GM23338 (cell line): Measurements from ENCODE around the gene CLDN8. TPM values are rescaled to one million over a fixed set of nuclear protein-coding genes. Genes with fewer than 3 reads are reported as not detected.

Source experiments
- ATAC-seq: fragments of 200-7000 bp; cut with Tn5 transposase; 3 replicates; pipeline ENCODE4 v1.9.1; 2020
- DNase-seq: peaks from one replicate; pipeline ENCODE4 v3.0.0-alpha.2; 2015; ENCODE audit warnings: low spot score
- H2AFZ ChIP-seq: fragments of 200-600 bp; sonication (generic); 2 replicates; pipeline ENCODE4 v1.8.0; 2016; ENCODE audit warnings: antibody characterized with exemption, mild to moderate bottlenecking, moderate library complexity
- H3F3A ChIP-seq: fragments of 200-600 bp; sonication (generic); replicated peaks from 2 replicates; pipeline ENCODE4 v1.8.0; 2017; ENCODE audit warnings: antibody characterized with exemption, mixed run types, low read depth
- H3K27ac ChIP-seq: fragments of 200-600 bp; sonication (generic); 2 replicates; pipeline ENCODE4 v1.6.1; 2016; ENCODE audit warnings: low read depth
- H3K27me3 ChIP-seq: fragments of 200-600 bp; sonication (generic); 2 replicates; pipeline ENCODE4 v1.8.0; 2016; ENCODE audit warnings: mild to moderate bottlenecking, mixed run types, moderate library complexity; ENCODE audit not compliant: insufficient read depth
- H3K36me3 ChIP-seq: fragments of 200-600 bp; sonication (generic); 2 replicates; pipeline ENCODE4 v1.8.0; 2016; ENCODE audit warnings: mild to moderate bottlenecking; ENCODE audit not compliant: insufficient read depth
- H3K4me1 ChIP-seq: fragments of 200-600 bp; sonication (generic); 2 replicates; pipeline ENCODE4 v1.8.0; 2016; ENCODE audit warnings: mild to moderate bottlenecking, moderate library complexity; ENCODE audit not compliant: insufficient read depth
- H3K4me2 ChIP-seq: fragments of 200-600 bp; sonication (generic); 2 replicates; pipeline ENCODE4 v1.7.1; 2017; ENCODE audit warnings: mixed run types
- H3K4me3 ChIP-seq: fragments of 200-600 bp; sonication (generic); 2 replicates; pipeline ENCODE4 v1.6.1; 2016; ENCODE audit warnings: mixed run types
- H3K79me2 ChIP-seq: fragments of 200-600 bp; sonication (generic); replicated peaks from 2 replicates; pipeline ENCODE4 v1.8.0; 2017; ENCODE audit warnings: mild to moderate bottlenecking; ENCODE audit not compliant: insufficient read depth
- H3K9me2 ChIP-seq: fragments of 200-600 bp; sonication (generic); 2 replicates; pipeline ENCODE4 v1.8.0; 2017; ENCODE audit not compliant: insufficient read depth
- H4K20me1 ChIP-seq: fragments of 200-600 bp; sonication (generic); replicated peaks from 2 replicates; pipeline ENCODE4 v1.8.0; 2017; ENCODE audit warnings: mild to moderate bottlenecking; ENCODE audit not compliant: insufficient read depth
- H3K27ac Mint-ChIP-seq: 2 replicates; pipeline ENCODE4 v1.8.0; 2020; ENCODE audit warnings: inconsistent platforms, mild to moderate bottlenecking, moderate library complexity, mixed read lengths
- H3K27me3 Mint-ChIP-seq: 3 replicates; pipeline ENCODE4 v1.8.0; 2022; ENCODE audit warnings: low read depth, mild to moderate bottlenecking, moderate library complexity, mixed read lengths, inconsistent platforms; ENCODE audit not compliant: insufficient read depth, poor library complexity
- H3K36me3 Mint-ChIP-seq: 3 replicates; pipeline ENCODE4 v1.8.0; 2021; ENCODE audit warnings: low read depth, mild to moderate bottlenecking, inconsistent platforms, moderate library complexity, mixed read lengths
- H3K4me1 Mint-ChIP-seq: 3 replicates; pipeline ENCODE4 v1.8.0; 2020; ENCODE audit warnings: mild to moderate bottlenecking, inconsistent platforms, mixed read lengths
- H3K4me3 Mint-ChIP-seq: 3 replicates; pipeline ENCODE4 v1.8.0; 2021; ENCODE audit warnings: moderate library complexity, mild to moderate bottlenecking, inconsistent platforms, mixed read lengths
- H3K9me3 Mint-ChIP-seq: 3 replicates; pipeline ENCODE4 v1.8.0; 2020; ENCODE audit warnings: moderate library complexity, mild to moderate bottlenecking, inconsistent platforms, mixed read lengths
- CREB1 ChIP-seq: fragments of 250-450 bp; sonication (Bioruptor Pico); IDR thresholded peaks from 2 replicates; pipeline ENCODE4 v1.5.0; 2020; ENCODE audit warnings: low read depth, mild to moderate bottlenecking, moderate library complexity
- ETS1 ChIP-seq: IDR thresholded peaks from 2 replicates; pipeline ENCODE4 v1.6.1; 2016; ENCODE audit warnings: antibody characterized with exemption
- EZH2 ChIP-seq: fragments of 200-600 bp; sonication (generic); IDR thresholded peaks from one replicate; pipeline ENCODE4 v1.8.0; 2017; ENCODE audit warnings: antibody characterized with exemption, mild to moderate bottlenecking, low read depth; ENCODE audit not compliant: unreplicated experiment
- EZH2phosphoT487 ChIP-seq: fragments of 200-600 bp; sonication (generic); IDR thresholded peaks from one replicate; pipeline ENCODE4 v1.8.1; 2018; ENCODE audit warnings: antibody characterized with exemption; ENCODE audit not compliant: unreplicated experiment
- JUNB ChIP-seq: IDR thresholded peaks from one replicate; pipeline ENCODE4 v1.6.1; 2016; ENCODE audit warnings: antibody characterized with exemption; ENCODE audit not compliant: unreplicated experiment
- POLR2AphosphoS5 ChIP-seq: IDR thresholded peaks from 2 replicates; pipeline ENCODE4 v1.6.1; 2016; ENCODE audit warnings: antibody characterized with exemption, low read depth
- STAT1 ChIP-seq: IDR thresholded peaks from one replicate; pipeline ENCODE4 v1.6.1; 2016; ENCODE audit warnings: antibody characterized with exemption; ENCODE audit not compliant: unreplicated experiment
- ZNF114 ChIP-seq: fragments of 250-450 bp; sonication (Bioruptor Pico); IDR thresholded peaks from 2 replicates; pipeline ENCODE4 v1.5.0; 2020; ENCODE audit warnings: mild to moderate bottlenecking, moderate library complexity
- ZNF331 ChIP-seq: fragments of 250-450 bp; sonication (Bioruptor Pico); IDR thresholded peaks from 2 replicates; pipeline ENCODE4 v1.5.0; 2020; ENCODE audit warnings: low read depth, mild to moderate bottlenecking, moderate library complexity
- polyA plus RNA-seq: library from polyadenylated mRNA; unstranded; fragments of >200 nt; fragmentation: Nextera tagmentation; extraction: Ambion mirVana; gene quantifications from 2 replicates; pipeline ENCODE4 v1.2.1, GENCODE V29; 2016
- total RNA-seq: library from RNA; depleted of rRNA; stranded (reverse); fragments of >200 nt; shearing (Covaris generic); gene quantifications from 2 replicates; pipeline ENCODE4 v1.2.3, GENCODE V29; 2014
- TF ChIP-seq, protein P1 (sequence below), 2 experiments: fragments of 200-600 bp in 1 of 2; sonication (generic) in 1 of 2; conservative IDR thresholded peaks; 2 replicates each; pipeline versions ENCODE4 v1.5.1 to v1.6.1; 2016 to 2017; ENCODE audit warnings: antibody characterized with exemption in 2 of 2, low read depth in 2 of 2, mild to moderate bottlenecking in 2 of 2, moderate library complexity in 1 of 2
- TF ChIP-seq, protein P2 (sequence below): fragments of 250-450 bp; sonication (Bioruptor Pico); IDR thresholded peaks from 2 replicates; pipeline ENCODE4 v1.5.0; 2020; ENCODE audit warnings: mild to moderate bottlenecking, moderate library complexity

The CLDN8 gene
- total and polyA plus RNA-seq, 2 experiments from 2014 or later: not detected

DNA sequence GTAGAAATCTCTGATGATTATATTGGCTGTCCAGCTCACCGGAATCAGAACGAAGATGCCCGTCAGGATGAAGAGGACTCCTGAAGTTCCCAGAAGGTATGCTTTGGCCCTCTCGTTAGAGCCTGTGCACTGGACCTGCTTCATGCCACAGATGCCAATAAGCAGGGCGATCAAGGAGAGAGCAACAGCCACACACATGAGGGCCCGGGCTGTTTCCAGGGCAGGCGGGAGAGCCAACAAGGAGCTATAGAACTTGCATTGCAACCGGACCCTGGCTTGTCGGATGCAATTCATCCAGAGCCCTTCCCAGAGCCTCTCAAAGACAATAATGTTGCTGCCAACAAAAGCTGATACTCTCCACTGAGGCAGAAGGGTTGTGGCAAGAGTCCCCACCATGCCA, 49.7 kb downstream of the CLDN8 start:
- Histone ChIP-seq H2AFZ (no peak overlapping the region), H3K9me2 (peaks cover 23% of the 10 kb centered on the region), H3K4me3 (no peak overlapping the region), H3K4me2 (no peak overlapping the region), H3K27ac (no peak overlapping the region), H3K27me3 (no peaks in the 10 kb centered on the region), H3K4me1 (no peaks in the 10 kb centered on the region), H3K36me3 (no peaks in the 10 kb centered on the region), H3F3A (no peaks in the 10 kb centered on the region), H4K20me1 (no peaks in the 10 kb centered on the region), H3K79me2 (no peaks in the 10 kb centered on the region)
- ATAC-seq (no peak), DNase-seq (no peak)
- Mint-ChIP-seq H3K27me3 (no peaks in the 10 kb centered on the region), H3K4me1 (peaks cover 6% of the 10 kb centered on the region; the same call in 2 of the 3 replicates), H3K9me3 (no peaks in the 10 kb centered on the region), H3K36me3 (no peaks in the 10 kb centered on the region), H3K4me3 (no peak overlapping the region), H3K27ac (no peak overlapping the region)
- TF ChIP-seq POLR2AphosphoS5: no peak

- no peaks in the 10 kb centered on the region for H3K36me3 ChIP-seq
- no peaks in the 10 kb centered on the region for H3K79me2 ChIP-seq
- H3K9me2 ChIP-seq: peaks cover 23% of the 10 kb centered on the region
- DNase-seq: no peak
- no peak for ATAC-seq
- H2AFZ ChIP-seq: no peak overlapping the region
- no peaks in the 10 kb centered on the region for H3K27me3 Mint-ChIP-seq
- no peaks in the 10 kb centered on the region for H3K9me3 Mint-ChIP-seq
- peaks cover 6% of the 10 kb centered on the region; the same call in 2 of the 3 replicates for H3K4me1 Mint-ChIP-seq
- no peaks in the 10 kb centered on the region for H3K36me3 Mint-ChIP-seq
- H3K4me1 ChIP-seq: no peaks in the 10 kb centered on the region
- no peak overlapping the region for H3K27ac ChIP-seq
- H3K4me3 Mint-ChIP-seq: no peak overlapping the region
- no peak overlapping the region for H3K4me2 ChIP-seq
- H4K20me1 ChIP-seq: no peaks in the 10 kb centered on the region
- no peak overlapping the region for H3K4me3 ChIP-seq
- H3F3A ChIP-seq: no peaks in the 10 kb centered on the region
- H3K27me3 ChIP-seq: no peaks in the 10 kb centered on the region
- H3K27ac Mint-ChIP-seq: no peak overlapping the region
- TF ChIP-seq EZH2: no peak
- TF ChIP-seq, protein P1, sequence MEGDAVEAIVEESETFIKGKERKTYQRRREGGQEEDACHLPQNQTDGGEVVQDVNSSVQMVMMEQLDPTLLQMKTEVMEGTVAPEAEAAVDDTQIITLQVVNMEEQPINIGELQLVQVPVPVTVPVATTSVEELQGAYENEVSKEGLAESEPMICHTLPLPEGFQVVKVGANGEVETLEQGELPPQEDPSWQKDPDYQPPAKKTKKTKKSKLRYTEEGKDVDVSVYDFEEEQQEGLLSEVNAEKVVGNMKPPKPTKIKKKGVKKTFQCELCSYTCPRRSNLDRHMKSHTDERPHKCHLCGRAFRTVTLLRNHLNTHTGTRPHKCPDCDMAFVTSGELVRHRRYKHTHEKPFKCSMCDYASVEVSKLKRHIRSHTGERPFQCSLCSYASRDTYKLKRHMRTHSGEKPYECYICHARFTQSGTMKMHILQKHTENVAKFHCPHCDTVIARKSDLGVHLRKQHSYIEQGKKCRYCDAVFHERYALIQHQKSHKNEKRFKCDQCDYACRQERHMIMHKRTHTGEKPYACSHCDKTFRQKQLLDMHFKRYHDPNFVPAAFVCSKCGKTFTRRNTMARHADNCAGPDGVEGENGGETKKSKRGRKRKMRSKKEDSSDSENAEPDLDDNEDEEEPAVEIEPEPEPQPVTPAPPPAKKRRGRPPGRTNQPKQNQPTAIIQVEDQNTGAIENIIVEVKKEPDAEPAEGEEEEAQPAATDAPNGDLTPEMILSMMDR (conservative IDR thresholded peaks at IDR 0.05; ENCODE audit: low read depth in 2 of 2): no peak
- TF ChIP-seq ZNF331 (CRISPR knock-in tag): no peak
- TF ChIP-seq ETS1: no peak
- no peak for TF ChIP-seq CREB1
- TF ChIP-seq JUNB: no peak
- TF ChIP-seq, protein P2, sequence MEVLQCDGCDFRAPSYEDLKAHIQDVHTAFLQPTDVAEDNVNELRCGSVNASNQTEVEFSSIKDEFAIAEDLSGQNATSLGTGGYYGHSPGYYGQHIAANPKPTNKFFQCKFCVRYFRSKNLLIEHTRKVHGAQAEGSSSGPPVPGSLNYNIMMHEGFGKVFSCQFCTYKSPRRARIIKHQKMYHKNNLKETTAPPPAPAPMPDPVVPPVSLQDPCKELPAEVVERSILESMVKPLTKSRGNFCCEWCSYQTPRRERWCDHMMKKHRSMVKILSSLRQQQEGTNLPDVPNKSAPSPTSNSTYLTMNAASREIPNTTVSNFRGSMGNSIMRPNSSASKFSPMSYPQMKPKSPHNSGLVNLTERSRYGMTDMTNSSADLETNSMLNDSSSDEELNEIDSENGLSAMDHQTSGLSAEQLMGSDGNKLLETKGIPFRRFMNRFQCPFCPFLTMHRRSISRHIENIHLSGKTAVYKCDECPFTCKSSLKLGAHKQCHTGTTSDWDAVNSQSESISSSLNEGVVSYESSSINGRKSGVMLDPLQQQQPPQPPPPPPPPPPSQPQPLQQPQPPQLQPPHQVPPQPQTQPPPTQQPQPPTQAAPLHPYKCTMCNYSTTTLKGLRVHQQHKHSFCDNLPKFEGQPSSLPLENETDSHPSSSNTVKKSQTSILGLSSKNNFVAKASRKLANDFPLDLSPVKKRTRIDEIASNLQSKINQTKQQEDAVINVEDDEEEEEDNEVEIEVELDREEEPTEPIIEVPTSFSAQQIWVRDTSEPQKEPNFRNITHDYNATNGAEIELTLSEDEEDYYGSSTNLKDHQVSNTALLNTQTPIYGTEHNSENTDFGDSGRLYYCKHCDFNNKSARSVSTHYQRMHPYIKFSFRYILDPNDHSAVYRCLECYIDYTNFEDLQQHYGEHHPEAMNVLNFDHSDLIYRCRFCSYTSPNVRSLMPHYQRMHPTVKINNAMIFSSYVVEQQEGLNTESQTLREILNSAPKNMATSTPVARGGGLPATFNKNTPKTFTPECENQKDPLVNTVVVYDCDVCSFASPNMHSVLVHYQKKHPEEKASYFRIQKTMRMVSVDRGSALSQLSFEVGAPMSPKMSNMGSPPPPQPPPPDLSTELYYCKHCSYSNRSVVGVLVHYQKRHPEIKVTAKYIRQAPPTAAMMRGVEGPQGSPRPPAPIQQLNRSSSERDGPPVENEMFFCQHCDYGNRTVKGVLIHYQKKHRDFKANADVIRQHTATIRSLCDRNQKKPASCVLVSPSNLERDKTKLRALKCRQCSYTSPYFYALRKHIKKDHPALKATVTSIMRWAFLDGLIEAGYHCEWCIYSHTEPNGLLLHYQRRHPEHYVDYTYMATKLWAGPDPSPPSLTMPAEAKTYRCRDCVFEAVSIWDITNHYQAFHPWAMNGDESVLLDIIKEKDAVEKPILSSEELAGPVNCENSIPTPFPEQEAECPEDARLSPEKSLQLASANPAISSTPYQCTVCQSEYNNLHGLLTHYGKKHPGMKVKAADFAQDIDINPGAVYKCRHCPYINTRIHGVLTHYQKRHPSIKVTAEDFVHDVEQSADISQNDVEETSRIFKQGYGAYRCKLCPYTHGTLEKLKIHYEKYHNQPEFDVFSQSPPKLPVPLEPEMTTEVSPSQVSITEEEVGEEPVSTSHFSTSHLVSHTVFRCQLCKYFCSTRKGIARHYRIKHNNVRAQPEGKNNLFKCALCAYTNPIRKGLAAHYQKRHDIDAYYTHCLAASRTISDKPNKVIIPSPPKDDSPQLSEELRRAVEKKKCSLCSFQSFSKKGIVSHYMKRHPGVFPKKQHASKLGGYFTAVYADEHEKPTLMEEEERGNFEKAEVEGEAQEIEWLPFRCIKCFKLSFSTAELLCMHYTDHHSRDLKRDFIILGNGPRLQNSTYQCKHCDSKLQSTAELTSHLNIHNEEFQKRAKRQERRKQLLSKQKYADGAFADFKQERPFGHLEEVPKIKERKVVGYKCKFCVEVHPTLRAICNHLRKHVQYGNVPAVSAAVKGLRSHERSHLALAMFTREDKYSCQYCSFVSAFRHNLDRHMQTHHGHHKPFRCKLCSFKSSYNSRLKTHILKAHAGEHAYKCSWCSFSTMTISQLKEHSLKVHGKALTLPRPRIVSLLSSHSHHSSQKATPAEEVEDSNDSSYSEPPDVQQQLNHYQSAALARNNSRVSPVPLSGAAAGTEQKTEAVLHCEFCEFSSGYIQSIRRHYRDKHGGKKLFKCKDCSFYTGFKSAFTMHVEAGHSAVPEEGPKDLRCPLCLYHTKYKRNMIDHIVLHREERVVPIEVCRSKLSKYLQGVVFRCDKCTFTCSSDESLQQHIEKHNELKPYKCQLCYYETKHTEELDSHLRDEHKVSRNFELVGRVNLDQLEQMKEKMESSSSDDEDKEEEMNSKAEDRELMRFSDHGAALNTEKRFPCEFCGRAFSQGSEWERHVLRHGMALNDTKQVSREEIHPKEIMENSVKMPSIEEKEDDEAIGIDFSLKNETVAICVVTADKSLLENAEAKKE: no peak
- TF ChIP-seq ZNF114: no peak
- no peak for TF ChIP-seq STAT1
- TF ChIP-seq POLR2AphosphoS5: no peak
- TF ChIP-seq EZH2phosphoT487: no peak
Measured at GRCh38 chr21:30164796-30165195, 51.1 kb downstream of the CLDN8 start.
